H1 (cell line): ENCODE measurements around the gene TRIM58. TPM values are rescaled to one million over a fixed set of nuclear protein-coding genes. Genes with fewer than 3 reads are reported as not detected.

ENCODE experiments used
- CTCF ChIA-PET: fragments of 300-600 bp; sonication (Branson Sonifier 250); formaldehyde crosslinking; loops from one replicate; lab custom pipeline; 2021; ENCODE audit not compliant: partially characterized antibody; lab: Charles Lee
- POLR2A ChIA-PET: fragments of 300-600 bp; sonication (Branson Sonifier 250); formaldehyde crosslinking; loops from one replicate; lab custom pipeline; 2021; ENCODE audit warnings: inconsistent platforms; ENCODE audit not compliant: partially characterized antibody; lab: Charles Lee
- DNase-seq, 2 experiments: peaks; one replicate each; pipeline versions ENCODE4 v3.0.0 to v3.0.0-alpha.2; 2010 to 2022; ENCODE audit warnings: low spot score in 2 of 2, low read depth in 1 of 2, mixed read lengths in 1 of 2
- FAIRE-seq: peaks from 2 replicates; lab custom pipeline; 2011; peaks lifted over from hg19 to GRCh38; lab: Jason Lieb, UNC
- H2AFZ ChIP-seq: 2 replicates; pipeline ENCODE4 v1.8.1; 2012; ENCODE audit warnings: low read length, inconsistent platforms
- H2AK5ac ChIP-seq: 2 replicates; pipeline ENCODE4 v1.6.1; 2013; ENCODE audit warnings: low read depth, low read length
- H2BK120ac ChIP-seq: replicated peaks from 2 replicates; pipeline ENCODE3; 2013; ENCODE audit warnings: low read depth, low read length, inconsistent platforms
- H2BK12ac ChIP-seq: 2 replicates; pipeline ENCODE4 v1.6.1; 2013; ENCODE audit warnings: low read depth, low read length
- H2BK15ac ChIP-seq: 2 replicates; pipeline ENCODE4 v1.6.1; 2013; ENCODE audit warnings: low read length
- H2BK20ac ChIP-seq: 2 replicates; pipeline ENCODE4 v1.6.1; 2013; ENCODE audit warnings: low read length
- H2BK5ac ChIP-seq: 2 replicates; pipeline ENCODE4 v1.6.1; 2013; ENCODE audit warnings: low read depth, low read length
- H3K14ac ChIP-seq: 2 replicates; pipeline ENCODE4 v1.6.1; 2013; ENCODE audit warnings: inconsistent platforms; ENCODE audit not compliant: insufficient read length
- H3K18ac ChIP-seq: 2 replicates; pipeline ENCODE4 v1.6.1; 2013; ENCODE audit warnings: low read length; ENCODE audit errors: extremely low read depth
- H3K23ac ChIP-seq: 2 replicates; pipeline ENCODE4 v1.6.1; 2013; ENCODE audit warnings: inconsistent platforms; ENCODE audit not compliant: insufficient read length
- H3K23me2 ChIP-seq: 2 replicates; pipeline ENCODE4 v1.6.1; 2013; ENCODE audit warnings: low read depth, low read length
- H3K27ac ChIP-seq: 2 replicates; pipeline ENCODE4 v1.6.1; 2011; ENCODE audit warnings: low read depth, low read length, inconsistent platforms
- H3K27me3 ChIP-seq, 4 experiments: replicated peaks in 1 of 4; 1 replicate in 1 of 4; 2 replicates in 3 of 4; pipeline versions ENCODE4 v1.6.1 to v1.8.1; 2011 to 2013; ENCODE audit warnings: low read length in 3 of 4, mild to moderate bottlenecking in 3 of 4, inconsistent platforms in 2 of 4, mixed read lengths in 2 of 4, moderate library complexity in 1 of 4; ENCODE audit not compliant: control insufficient read depth in 3 of 4, insufficient read depth in 3 of 4; ENCODE audit errors: extremely low read depth in 1 of 4
- H3K36me3 ChIP-seq, 4 experiments: 2 replicates each; pipeline versions ENCODE4 v1.6.1 to v1.8.1; 2011 to 2013; ENCODE audit warnings: mild to moderate bottlenecking in 4 of 4, low read length in 3 of 4, moderate library complexity in 2 of 4, control low read depth in 1 of 4, inconsistent platforms in 1 of 4; ENCODE audit not compliant: insufficient read depth in 4 of 4, control insufficient read depth in 2 of 4
- H3K4ac ChIP-seq: replicated peaks from 2 replicates; pipeline ENCODE3; 2013; ENCODE audit warnings: low read length, low read depth, mixed read lengths, inconsistent platforms; ENCODE audit not compliant: insufficient read length
- H3K4me1 ChIP-seq, 4 experiments: replicated peaks in 1 of 4; 1 replicate in 1 of 4; 2 replicates in 3 of 4; pipeline versions ENCODE4 v1.6.1 to v1.8.1; 2011 to 2013; ENCODE audit warnings: low read length in 3 of 4, inconsistent platforms in 2 of 4, mixed read lengths in 1 of 4; ENCODE audit not compliant: insufficient read depth in 4 of 4, control insufficient read depth in 3 of 4
- H3K4me2 ChIP-seq, 2 experiments: 2 replicates each; pipeline versions ENCODE4 v1.6.1 to v1.8.1; 2011 to 2013; ENCODE audit warnings: low read depth in 2 of 2, low read length in 2 of 2, control low read depth in 1 of 2, inconsistent platforms in 1 of 2, mild to moderate bottlenecking in 1 of 2; ENCODE audit not compliant: insufficient read depth in 1 of 2
- H3K4me3 ChIP-seq, 4 experiments: fragments of 200-600, 300-600 bp in 1 of 4; sonication (generic), shearing (Covaris generic), sonication (Bioruptor Twin) in 1 of 4; 2 replicates each; pipeline versions ENCODE4 v1.5.1 to v1.8.1; 2011 to 2016; ENCODE audit warnings: low read length in 4 of 4, low read depth in 3 of 4, control low read depth in 2 of 4, inconsistent platforms in 2 of 4, mild to moderate bottlenecking in 2 of 4, mixed read lengths in 1 of 4, moderate library complexity in 1 of 4; ENCODE audit not compliant: insufficient read depth in 2 of 4; ENCODE audit errors: extremely low read depth in 1 of 4
- H3K56ac ChIP-seq: replicated peaks from 2 replicates; pipeline ENCODE3; 2013; ENCODE audit warnings: low read depth, mild to moderate bottlenecking, mixed read lengths, low read length, inconsistent platforms; ENCODE audit not compliant: insufficient read length
- H3K79me1 ChIP-seq: 2 replicates; pipeline ENCODE4 v1.6.1; 2013; ENCODE audit warnings: low read depth, low read length, control low read depth
- H3K79me2 ChIP-seq, 2 experiments: 2 replicates each; pipeline versions ENCODE4 v1.6.1 to v1.8.1; 2012 to 2013; ENCODE audit warnings: low read length in 2 of 2, mild to moderate bottlenecking in 2 of 2, inconsistent platforms in 1 of 2; ENCODE audit not compliant: insufficient read depth in 2 of 2, control insufficient read depth in 1 of 2
- H3K9ac ChIP-seq, 4 experiments: replicated peaks in 1 of 4; 1 replicate in 1 of 4; 2 replicates in 3 of 4; pipeline versions ENCODE4 v1.6.1 to v1.8.1; 2011 to 2013; ENCODE audit warnings: low read depth in 3 of 4, low read length in 3 of 4, control low read depth in 2 of 4, mild to moderate bottlenecking in 2 of 4, moderate library complexity in 2 of 4, inconsistent platforms in 1 of 4; ENCODE audit errors: extremely low read depth in 1 of 4
- H3K9me3 ChIP-seq, 2 experiments: 2 replicates each; pipeline versions ENCODE4 v1.6.1 to v1.8.1; 2012 to 2013; ENCODE audit warnings: mild to moderate bottlenecking in 2 of 2, moderate library complexity in 2 of 2, control low read depth in 1 of 2, inconsistent platforms in 1 of 2, low read depth in 1 of 2, low read length in 1 of 2, mixed read lengths in 1 of 2; ENCODE audit not compliant: insufficient read depth in 2 of 2
- H4K20me1 ChIP-seq, 2 experiments: replicated peaks in 1 of 2; 2 replicates each; pipeline versions ENCODE3 to v1.8.1; 2011 to 2013; ENCODE audit warnings: inconsistent platforms in 2 of 2, low read length in 2 of 2, mild to moderate bottlenecking in 1 of 2; ENCODE audit not compliant: insufficient read depth in 2 of 2, control insufficient read depth in 1 of 2
- H4K5ac ChIP-seq: 2 replicates; pipeline ENCODE4 v1.6.1; 2013; ENCODE audit warnings: low read length, low read depth, mixed read lengths, inconsistent platforms; ENCODE audit not compliant: insufficient read length
- H4K8ac ChIP-seq: 2 replicates; pipeline ENCODE4 v1.8.0; 2013; ENCODE audit warnings: mild to moderate bottlenecking, moderate library complexity, low read length, inconsistent platforms; ENCODE audit not compliant: insufficient read depth; ENCODE audit errors: extremely low read depth
- H4K91ac ChIP-seq: replicated peaks from 2 replicates; pipeline ENCODE3; 2013; ENCODE audit warnings: low read length, mixed read lengths, inconsistent platforms; ENCODE audit not compliant: insufficient read length
- ATF2 ChIP-seq: IDR thresholded peaks from 2 replicates; pipeline ENCODE4 v1.6.1; 2012; ENCODE audit warnings: low read length, inconsistent platforms
- NRF1 ChIP-seq: IDR thresholded peaks from 2 replicates; pipeline ENCODE4 v1.6.1; 2011; ENCODE audit warnings: mild to moderate bottlenecking, low read depth, low read length, improper control_type of control experiment
- POLR2A ChIP-seq, 2 experiments: IDR thresholded peaks; 1 replicate in 1 of 2; 2 replicates in 1 of 2; pipeline ENCODE4 v1.6.1; 2011; ENCODE audit warnings: low read depth in 2 of 2, low read length in 2 of 2, mild to moderate bottlenecking in 2 of 2; ENCODE audit errors: control extremely low read depth in 1 of 2
- POU5F1 ChIP-seq: IDR thresholded peaks from 2 replicates; pipeline ENCODE4 v1.6.1; 2011; ENCODE audit warnings: low read depth, mild to moderate bottlenecking, low read length, moderate library complexity
- SRF ChIP-seq: IDR thresholded peaks from 2 replicates; pipeline ENCODE4 v1.6.1; 2011; ENCODE audit warnings: mild to moderate bottlenecking, low read depth, low read length, moderate library complexity
- YY1 ChIP-seq: IDR thresholded peaks from 2 replicates; pipeline ENCODE4 v1.6.1; 2011; ENCODE audit warnings: low read depth, mild to moderate bottlenecking, low read length
- WGBS, 2 experiments: shearing (Covaris generic) in 1 of 2; methylation state at CpG; one replicate each; pipeline versions ENCODE4 v1.1.6 to v1.1.7; 2013 to 2015; ENCODE audit warnings: low lambda C conversion rate in 2 of 2, mixed read lengths in 2 of 2, inconsistent platforms in 1 of 2, low coverage in 1 of 2, missing lambda C conversion rate in 1 of 2; ENCODE audit not compliant: insufficient replicate concordance in 2 of 2, insufficient coverage in 1 of 2, insufficient read length in 1 of 2; ENCODE audit errors: extremely low coverage in 1 of 2, missing lambda C conversion rate in 1 of 2; 5-methylcytosine and 5-hydroxymethylcytosine counted together
- polyA plus RNA-seq, 7 experiments: library from polyadenylated mRNA; depleted of rRNA in 3 of 7; stranded (reverse) in 5 of 7; unstranded in 2 of 7; fragments of >200 nt in 5 of 7; fragments of 200-250 nt in 2 of 7; gene quantifications; 1 replicate in 5 of 7; 2 replicates in 1 of 7; 4 replicates in 1 of 7; pipeline versions ENCODE4 v1.2.1 to v1.2.3, GENCODE V29; 2011 to 2013; ENCODE audit warnings: missing spikeins in 2 of 7, mixed read lengths in 2 of 7
- total RNA-seq: library from RNA; stranded (reverse); fragmentation: NEBNext Ultra II Directional; extraction: Animal tissue kit (Norgen Biotek cat#: 25700); gene quantifications from 2 replicates; pipeline ENCODE4 v1.2.1, GENCODE V29; 2021

The TRIM58 gene
- total and polyA plus RNA-seq, 2 of the 8 experiments (the other 6 are each of a cell fraction or from before 2014, with no cell fraction given) = 2.8 TPM; not detected in 1

GRCh38 chr1:247845011-247845692 lies 11.8 kb upstream of the TRIM58 start:
- H4K20me1 ChIP-seq = no peaks in the 10 kb centered on the region
- CTCF ChIA-PET = no interaction called here
- no peak overlapping the region for H3K18ac ChIP-seq
- H2BK120ac ChIP-seq = no peak overlapping the region
- H4K5ac ChIP-seq = no peak overlapping the region
- DNase-seq (no peak), FAIRE-seq (no peak)
- H3K27ac ChIP-seq = no peak overlapping the region
- 81% methylated on average over 12 of the region's 12 CpGs; no CpG with 5 or more reads in 1 of the 2 experiments for whole genome bisulfite sequencing, 2 experiments
- no peaks in the 10 kb centered on the region for H3K79me1 ChIP-seq
- H3K4me2 ChIP-seq = peak overlapping the region in 1 of 2 experiments; percentile 31; a peak in 1 of 4 replicates
- peaks cover 57 to 86% of the 10 kb centered on the region in 2 experiments for H3K9me3 ChIP-seq
- no peak overlapping the region for H2AK5ac ChIP-seq
- H3K36me3 ChIP-seq = no peaks in the 10 kb centered on the region
- no peaks in the 10 kb centered on the region for H3K27me3 ChIP-seq
- H2BK12ac ChIP-seq = no peak overlapping the region
- H2BK5ac ChIP-seq = no peak overlapping the region
- H3K23ac ChIP-seq = no peak overlapping the region
- H4K91ac ChIP-seq = no peak overlapping the region
- H3K9ac ChIP-seq = no peak overlapping the region
- H3K4me3 ChIP-seq = no peak overlapping the region
- H3K79me2 ChIP-seq = no peaks in the 10 kb centered on the region
- H2BK20ac ChIP-seq = no peak overlapping the region
- H4K8ac ChIP-seq = no peak overlapping the region
- H2BK15ac ChIP-seq = no peak overlapping the region
- H3K4me1 ChIP-seq = peaks cover 0 to 5% (median 0%) of the 10 kb centered on the region in 4 experiments; a peak in 1 of 7 replicates
- no peak overlapping the region for H3K14ac ChIP-seq
- no peak overlapping the region for H3K4ac ChIP-seq
- POLR2A ChIA-PET = no interaction called here
- no peak overlapping the region for H2AFZ ChIP-seq
- H3K56ac ChIP-seq = no peak overlapping the region
- TF ChIP-seq YY1 (no peak), POU5F1 (no peak), ATF2 (no peak), POLR2A (IDR thresholded peaks at IDR 0.05; ENCODE audit: control extremely low read depth in 1 of 2, low read depth in 2 of 2, low read length in 2 of 2) (no peak), NRF1 (no peak), SRF (no peak)
- H3K23me2 ChIP-seq = no peaks in the 10 kb centered on the region
